Measurements from ENCODE around the gene MACROD2.
"Not testable (repeated sequence)": the region's sequence is repeated elsewhere in the genome, so short reads cannot be mapped to it uniquely, and the experiment has no call there.

MACROD2 gene

GRCh38 chr20:14979453-14979986, 984.2 kb downstream of the MACROD2 start:
- DNase-seq = no peak

GRCh38 chr20:14981486-14981885, 986.2 kb downstream of the MACROD2 start:
- not testable (repeated sequence) for DNase-seq

- not testable (repeated sequence) for DNase-seq
These were observed 987.0 kb downstream of the MACROD2 start for GRCh38 chr20:14982324-14982723.

GRCh38 chr20:14984305-14984704, 989.0 kb downstream of the MACROD2 start:
- DNase-seq = no peak

- no peak for DNase-seq
These were observed 989.7 kb downstream of the MACROD2 start for GRCh38 chr20:14984768-14985622.

GRCh38 chr20:14986026-14986655, 990.8 kb downstream of the MACROD2 start:
- no peak for DNase-seq

GRCh38 chr20:14986656-14987055, 991.3 kb downstream of the MACROD2 start:
- no peak for DNase-seq

GRCh38 chr20:14989535-14990290, 994.4 kb downstream of the MACROD2 start:
- DNase-seq = no peak

- no peak for DNase-seq
These were observed 995.7 kb downstream of the MACROD2 start for GRCh38 chr20:14991023-14991422.

GRCh38 chr20:14992153-14992552, 996.8 kb downstream of the MACROD2 start:
- DNase-seq = no peak

- DNase-seq = peak; percentile 21
These were observed 997.6 kb downstream of the MACROD2 start for GRCh38 chr20:14992961-14993360.

- no peak for DNase-seq
These were observed 1001.8 kb downstream of the MACROD2 start for GRCh38 chr20:14996883-14997672.

GRCh38 chr20:14997791-14998190, 1002.5 kb downstream of the MACROD2 start:
- DNase-seq = peak; percentile 7

GRCh38 chr20:15005300-15005986, 1010.1 kb downstream of the MACROD2 start:
- DNase-seq = no peak

GRCh38 chr20:15011631-15012030, 1016.3 kb downstream of the MACROD2 start:
- peak; percentile 7 for DNase-seq

- peak; percentile 89 for DNase-seq
These were observed 1017.2 kb downstream of the MACROD2 start for GRCh38 chr20:15012566-15012965.

GRCh38 chr20:15016875-15017274, 1021.6 kb downstream of the MACROD2 start:
- DNase-seq = not testable (repeated sequence)

- no peak for DNase-seq
These were observed 1023.6 kb downstream of the MACROD2 start for GRCh38 chr20:15018966-15019365.

- DNase-seq = no peak
These were observed 1025.5 kb downstream of the MACROD2 start for GRCh38 chr20:15020845-15021244.

- DNase-seq = no peak
These were observed 1027.6 kb downstream of the MACROD2 start for GRCh38 chr20:15022921-15023320.

GRCh38 chr20:15026759-15027158, 1031.4 kb downstream of the MACROD2 start:
- peak; percentile 28 for DNase-seq

- DNase-seq = no peak
These were observed 1035.5 kb downstream of the MACROD2 start for GRCh38 chr20:15030826-15031225.

All from NCI-H2171 treated with DMSO at 0.1 percent for 48 hours (cell line).